Skeletal muscle satellite cell (primary cell): Measurements from ENCODE around the gene ZNHIT3. TPM values are rescaled to one million over a fixed set of nuclear protein-coding genes. Genes with fewer than 3 reads are reported as not detected.
"Not testable (repeated sequence)": the region's sequence is repeated elsewhere in the genome, so short reads cannot be mapped to it uniquely, and the experiment has no call there.

ENCODE experiments used
- H3K27me3 ChIP-seq: 2 replicates; pipeline ENCODE4 v1.7.0; 2013; ENCODE audit warnings: low read length; ENCODE audit not compliant: control insufficient read depth, insufficient read depth
- H3K36me3 ChIP-seq: 2 replicates; pipeline ENCODE4 v1.7.0; 2013; ENCODE audit warnings: mild to moderate bottlenecking, control low read depth, low read length; ENCODE audit not compliant: insufficient read depth
- H3K4me1 ChIP-seq: 2 replicates; pipeline ENCODE4 v1.7.0; 2013; ENCODE audit warnings: low read length; ENCODE audit not compliant: control insufficient read depth, insufficient read depth
- H3K4me2 ChIP-seq: 2 replicates; pipeline ENCODE4 v1.7.0; 2013; ENCODE audit warnings: mild to moderate bottlenecking, low read length
- H3K4me3 ChIP-seq: 2 replicates; pipeline ENCODE4 v1.7.0; 2013; ENCODE audit warnings: low read length
- H3K9ac ChIP-seq: 2 replicates; pipeline ENCODE4 v1.7.0; 2013; ENCODE audit warnings: mild to moderate bottlenecking, low read depth, low read length, moderate library complexity
- H3K9me3 ChIP-seq: replicated peaks from 2 replicates; pipeline ENCODE4 v1.7.0; 2013; ENCODE audit warnings: mild to moderate bottlenecking, control low read depth, low read length
- total RNA-seq: library from RNA; depleted of rRNA; stranded (reverse); fragments of >200 nt; gene quantifications from 2 replicates; pipeline ENCODE4 v1.2.3, GENCODE V29; 2012; rRNA removed

Gene ZNHIT3
- total RNA-seq, result 23.2 and 24.6 TPM in 2 replicates

DNA sequence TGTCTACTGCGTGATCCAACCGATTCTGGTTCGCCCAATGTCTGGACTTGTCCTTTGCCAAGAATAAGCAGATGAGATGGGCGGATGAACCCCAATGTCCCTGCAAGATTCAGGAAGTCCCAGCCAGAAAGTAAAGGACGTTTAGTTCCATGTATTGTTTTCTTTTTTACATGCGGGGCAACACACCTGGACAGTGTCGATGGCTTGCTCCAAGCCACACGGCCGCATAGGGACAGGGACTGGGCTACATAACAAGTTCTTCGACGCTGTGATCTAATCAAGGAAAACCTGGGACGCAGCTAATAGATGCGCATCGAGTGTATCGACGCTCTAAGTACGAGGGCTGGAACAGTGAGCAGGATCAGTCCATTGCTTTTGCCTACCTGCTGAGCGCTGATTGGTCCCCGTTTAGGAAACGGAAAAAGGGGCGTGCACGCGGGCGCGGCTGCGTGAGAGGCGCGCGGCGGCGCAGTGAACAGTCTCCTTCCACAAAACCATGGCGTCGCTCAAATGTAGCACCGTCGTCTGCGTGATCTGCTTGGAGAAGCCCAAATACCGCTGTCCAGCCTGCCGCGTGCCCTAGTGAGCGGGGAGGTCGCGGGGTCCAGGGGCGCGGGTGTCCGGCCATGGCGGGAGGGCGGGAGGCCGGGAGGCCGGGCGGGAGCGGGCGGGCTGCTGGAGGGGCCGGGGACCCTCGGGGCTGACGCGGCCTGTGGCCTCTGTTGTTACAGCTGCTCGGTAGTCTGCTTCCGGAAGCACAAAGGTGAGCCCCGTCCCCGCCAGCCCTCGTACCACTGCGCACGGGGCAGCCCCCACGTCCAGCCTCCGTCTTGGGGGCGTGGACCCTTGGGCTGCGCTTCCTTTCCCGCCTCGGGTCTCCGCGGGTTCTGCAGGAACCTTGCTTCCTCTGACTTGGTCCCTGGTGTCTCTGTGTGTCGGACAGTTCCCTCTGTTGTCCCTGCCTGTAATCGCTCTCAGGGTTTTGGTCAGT lies at the start of gene ZNHIT3:
Gene ZNHIT3, plus strand, starts transcription at position 478 of the 991 bp plus-strand sequence. Its CDS starts 19 bp downstream, at position 497.
- H3K4me3 ChIP-seq, result peak within 1 kb of the TSS; percentile 89
- peak within 1 kb of the TSS; percentile 88 for H3K4me2 ChIP-seq
- peaks cover 17% of the 10 kb centered on the region for H3K4me1 ChIP-seq

DNA sequence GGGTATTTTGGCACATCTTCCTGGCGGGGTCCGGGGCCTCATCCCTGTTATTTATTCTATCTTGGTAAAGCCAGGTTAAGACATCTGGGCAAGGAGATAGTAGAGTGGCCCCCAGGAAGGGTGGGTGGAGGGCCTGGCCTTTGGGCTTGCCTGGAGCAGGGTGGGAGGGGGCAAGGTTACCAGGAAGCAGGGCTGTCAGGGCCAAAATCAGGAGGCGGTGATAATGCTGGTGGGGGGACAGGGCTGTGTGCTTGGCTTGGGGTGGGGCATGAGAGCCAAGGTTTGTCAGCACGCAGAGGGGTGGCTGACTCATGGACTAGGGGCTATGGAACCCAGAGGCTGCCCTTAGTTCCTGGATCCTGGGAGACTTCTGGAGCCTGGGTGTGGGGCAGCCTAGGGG lies 44.7 kb upstream of the ZNHIT3 start:
- not testable (repeated sequence) for H3K9me3 ChIP-seq, H3K36me3 ChIP-seq, H3K4me2 ChIP-seq, H3K27me3 ChIP-seq, H3K4me3 ChIP-seq, H3K4me1 ChIP-seq, H3K9ac ChIP-seq

More for the DNA sequence above, at the start of gene ZNHIT3:
- no peaks in the 10 kb centered on the region for H3K9me3 ChIP-seq
- H3K27me3 ChIP-seq, result peaks cover 10% of the 10 kb centered on the region
- no peaks in the 10 kb centered on the region for H3K36me3 ChIP-seq
- peak within 1 kb of the TSS; percentile 78 for H3K9ac ChIP-seq

DNA sequence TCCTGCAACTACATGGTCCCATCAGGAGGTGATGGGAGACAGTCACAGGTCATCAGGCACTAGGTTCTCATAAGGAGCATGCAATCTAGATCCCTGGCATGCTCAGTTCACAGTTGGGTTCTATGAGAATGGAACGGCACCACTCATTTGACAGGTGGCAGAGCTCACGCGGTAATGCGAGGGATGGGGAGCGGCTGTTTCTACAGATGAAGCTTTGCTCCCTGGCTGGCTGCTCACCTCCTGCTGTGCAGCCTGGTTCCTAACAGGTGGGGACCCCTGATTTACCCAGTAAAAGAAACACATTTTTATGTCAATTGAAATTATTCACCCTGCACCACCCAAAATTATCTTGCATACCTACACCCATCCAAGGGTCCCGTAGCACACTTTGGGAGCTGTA lies 42.7 kb upstream of the ZNHIT3 start:
- no peaks in the 10 kb centered on the region for H3K36me3 ChIP-seq
- H3K9ac ChIP-seq, result no peak overlapping the region
- H3K9me3 ChIP-seq, result no peaks in the 10 kb centered on the region
- H3K4me1 ChIP-seq, result no peaks in the 10 kb centered on the region
- no peaks in the 10 kb centered on the region for H3K27me3 ChIP-seq
- H3K4me3 ChIP-seq, result no peak overlapping the region
- H3K4me2 ChIP-seq, result no peak overlapping the region

GRCh38 chr17:36449997-36450396 lies 36.5 kb upstream of the ZNHIT3 start:
- H3K4me1 ChIP-seq, H3K4me3 ChIP-seq, H3K9me3 ChIP-seq, H3K9ac ChIP-seq, H3K27me3 ChIP-seq, H3K4me2 ChIP-seq, H3K36me3 ChIP-seq: not testable (repeated sequence)

GRCh38 chr17:36452888-36453287 lies 33.6 kb upstream of the ZNHIT3 start:
- not testable (repeated sequence) for H3K36me3 ChIP-seq, H3K4me2 ChIP-seq, H3K4me1 ChIP-seq, H3K9me3 ChIP-seq, H3K27me3 ChIP-seq, H3K9ac ChIP-seq, H3K4me3 ChIP-seq

GRCh38 chr17:36457701-36458100 lies 28.8 kb upstream of the ZNHIT3 start:
- H3K9ac ChIP-seq, H3K4me2 ChIP-seq, H3K4me3 ChIP-seq, H3K9me3 ChIP-seq, H3K4me1 ChIP-seq, H3K36me3 ChIP-seq: not testable (repeated sequence)
- peaks cover 12% of the 10 kb centered on the region for H3K27me3 ChIP-seq

GRCh38 chr17:36459045-36459444 lies 27.4 kb upstream of the ZNHIT3 start:
- H3K27me3 ChIP-seq, result peaks cover 19% of the 10 kb centered on the region
- H3K9ac ChIP-seq, result no peak overlapping the region
- H3K4me1 ChIP-seq, result no peaks in the 10 kb centered on the region
- H3K36me3 ChIP-seq, result no peaks in the 10 kb centered on the region
- H3K9me3 ChIP-seq, result no peaks in the 10 kb centered on the region
- H3K4me3 ChIP-seq, result no peak overlapping the region
- no peak overlapping the region for H3K4me2 ChIP-seq

GRCh38 chr17:36459601-36460000 lies 26.9 kb upstream of the ZNHIT3 start:
- H3K36me3 ChIP-seq, result no peaks in the 10 kb centered on the region
- H3K4me1 ChIP-seq, result no peaks in the 10 kb centered on the region
- no peaks in the 10 kb centered on the region for H3K9me3 ChIP-seq
- H3K4me3 ChIP-seq, result no peak overlapping the region
- H3K9ac ChIP-seq, result no peak overlapping the region
- peaks cover 19% of the 10 kb centered on the region for H3K27me3 ChIP-seq
- no peak overlapping the region for H3K4me2 ChIP-seq

- no peak overlapping the region for H3K4me3 ChIP-seq
- H3K9ac ChIP-seq, result no peak overlapping the region
- H3K27me3 ChIP-seq, result peaks cover 22% of the 10 kb centered on the region
- no peaks in the 10 kb centered on the region for H3K4me1 ChIP-seq
- no peaks in the 10 kb centered on the region for H3K9me3 ChIP-seq
- no peak overlapping the region for H3K4me2 ChIP-seq
- H3K36me3 ChIP-seq, result no peaks in the 10 kb centered on the region
Observed at GRCh38 chr17:36460265-36460937, 26.1 kb upstream of the ZNHIT3 start.

DNA sequence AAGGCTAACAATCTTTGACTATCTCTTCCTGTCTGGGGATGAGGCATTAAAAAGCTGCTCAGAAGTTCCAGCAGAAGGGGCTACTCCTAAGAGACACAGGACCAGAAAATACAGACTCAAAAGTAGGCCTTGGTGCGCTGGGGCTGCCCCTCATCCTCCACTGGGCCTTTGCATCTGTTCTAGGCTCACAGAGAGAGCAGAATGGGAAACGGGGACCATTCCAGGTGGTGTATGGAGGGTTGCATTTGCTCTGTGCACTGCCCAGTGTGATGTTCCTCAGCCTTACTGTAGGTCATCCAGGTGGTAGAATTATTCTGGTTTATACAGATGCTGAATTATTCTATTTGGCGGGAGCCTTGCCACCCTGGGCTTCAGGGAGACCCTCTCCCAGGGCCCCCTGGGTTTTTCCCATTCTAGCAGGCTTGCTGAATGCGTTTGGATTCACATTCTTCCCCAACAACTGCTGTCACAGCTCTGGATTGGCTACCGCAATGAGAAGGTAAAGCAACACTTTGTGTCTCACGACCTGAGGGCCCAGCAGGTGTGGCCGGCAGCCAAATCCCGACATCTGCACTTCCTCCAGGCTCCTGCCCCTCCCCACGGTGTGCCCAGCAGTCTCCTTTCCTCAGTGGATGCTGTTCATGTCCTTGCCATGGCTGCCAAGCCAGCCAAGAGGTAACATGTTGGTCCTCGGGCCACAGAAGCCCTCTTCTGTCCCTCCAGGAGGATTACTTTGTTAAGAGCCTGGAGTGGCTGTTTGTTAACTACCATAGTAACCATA lies 25.0 kb upstream of the ZNHIT3 start:
- no peak overlapping the region for H3K4me2 ChIP-seq
- no peak overlapping the region for H3K4me3 ChIP-seq
- no peaks in the 10 kb centered on the region for H3K9me3 ChIP-seq
- H3K36me3 ChIP-seq, result no peaks in the 10 kb centered on the region
- no peaks in the 10 kb centered on the region for H3K4me1 ChIP-seq
- H3K9ac ChIP-seq, result no peak overlapping the region
- peaks cover 24% of the 10 kb centered on the region for H3K27me3 ChIP-seq
